Measurements from ENCODE around the gene MCM6.

GRCh38 chr2:135874777-135875365, 1.4 kb downstream of the MCM6 start:
- TF ChIP-seq EZH2 (IDR thresholded peaks at IDR 0.05; ENCODE audit: insufficient read depth, poor library complexity, severe bottlenecking) (no peak), EZH2phosphoT487 (IDR thresholded peaks at IDR 0.05; ENCODE audit: insufficient read depth, low read depth) (no peak)
